Umbilical cord (tissue), 2 donors: ENCODE data around the gene LIMK2. TPM values are rescaled to one million over a fixed set of nuclear protein-coding genes. Genes with fewer than 3 reads are reported as not detected.
"Not testable (repeated sequence)": the region's sequence is repeated elsewhere in the genome, so short reads cannot be mapped to it uniquely, and the experiment has no call there.

ENCODE experiments used
- DNase-seq: peaks from one replicate; pipeline ENCODE4 v3.0.0-alpha.2; 2015; ENCODE audit warnings: low spot score
- total RNA-seq: library from RNA; depleted of rRNA; stranded (reverse); fragments of >200 nt; gene quantifications from one replicate; pipeline ENCODE4 v1.2.3, GENCODE V29; 2014; ENCODE audit warnings: low replicate concordance; ENCODE audit not compliant: insufficient read depth

The LIMK2 gene
- total RNA-seq, 1 donor from 2014 or later, result 56.3 TPM

- DNase-seq, result no peak
Measured at GRCh38 chr22:31211482-31211861, 626 bp upstream of the LIMK2 start.

- no peak for DNase-seq
Measured at GRCh38 chr22:31212783-31213629, 908 bp downstream of the LIMK2 start.

- DNase-seq, result no peak
Measured at GRCh38 chr22:31215018-31215535, 3.0 kb downstream of the LIMK2 start.

GRCh38 chr22:31218565-31219262 is 6.6 kb downstream of the LIMK2 start:
- DNase-seq, result no peak

GRCh38 chr22:31221084-31221483 is 9.0 kb downstream of the LIMK2 start:
- DNase-seq, result no peak

- no peak for DNase-seq
Measured at GRCh38 chr22:31222736-31223135, 10.6 kb downstream of the LIMK2 start.

GRCh38 chr22:31223786-31224191 is 11.7 kb downstream of the LIMK2 start:
- DNase-seq, result no peak

GRCh38 chr22:31224691-31225090 is 12.6 kb downstream of the LIMK2 start:
- not testable (repeated sequence) for DNase-seq

- peak; percentile 38 for DNase-seq
Measured at GRCh38 chr22:31227186-31227585, 15.1 kb downstream of the LIMK2 start.

GRCh38 chr22:31229402-31230079 is 17.4 kb downstream of the LIMK2 start:
- no peak for DNase-seq

GRCh38 chr22:31230155-31230870 is 18.2 kb downstream of the LIMK2 start:
- no peak for DNase-seq

- peak; percentile 72 for DNase-seq
Measured at GRCh38 chr22:31230871-31231621, 18.9 kb downstream of the LIMK2 start.

GRCh38 chr22:31233001-31233400 is 20.9 kb downstream of the LIMK2 start:
- DNase-seq, result no peak

- DNase-seq, result peak; percentile 44
Measured at GRCh38 chr22:31235081-31235480, 23.0 kb downstream of the LIMK2 start.

- not testable (repeated sequence) for DNase-seq
Measured at GRCh38 chr22:31236044-31236443, 23.9 kb downstream of the LIMK2 start.

GRCh38 chr22:31238057-31238456 is 26.0 kb downstream of the LIMK2 start:
- DNase-seq, result no peak

- DNase-seq, result peak; percentile 64
Measured at GRCh38 chr22:31239771-31240370, 27.8 kb downstream of the LIMK2 start.

GRCh38 chr22:31241200-31241599 is 29.1 kb downstream of the LIMK2 start:
- DNase-seq, result no peak

- DNase-seq, result peak; percentile 85
Measured at GRCh38 chr22:31241936-31242335, 29.8 kb downstream of the LIMK2 start.

- no peak for DNase-seq
Measured at GRCh38 chr22:31243339-31244045, 31.4 kb downstream of the LIMK2 start.
